ENCODE measurements around the gene DIAPH3. TPM values are rescaled to one million over a fixed set of nuclear protein-coding genes. Genes with fewer than 3 reads are reported as not detected.

The DIAPH3 gene
- total RNA-seq, 2 experiments from 2014 or later: 24.9 to 34.7 TPM

GRCh38 chr13:59873309-59873708 lies 290.4 kb downstream of the DIAPH3 start:
- Mint-ChIP-seq H3K36me3 (peaks cover 9% of the 10 kb centered on the region), H3K27ac (no peak overlapping the region), H3K4me3 (no peak overlapping the region), H3K9me3 (ENCODE audit: low read depth) (no peaks in the 10 kb centered on the region), H3K27me3 (no peaks in the 10 kb centered on the region), H3K4me1 (no peaks in the 10 kb centered on the region)
- ATAC-seq (no peak), DNase-seq (no peak)
- CTCF ChIA-PET: no interaction called here

GRCh38 chr13:59867867-59868266 lies 295.9 kb downstream of the DIAPH3 start:
- no peaks in the 10 kb centered on the region for H3K27me3 Mint-ChIP-seq
- CTCF ChIA-PET: no interaction called here

GRCh38 chr13:59865398-59865797 lies 298.3 kb downstream of the DIAPH3 start:
- Mint-ChIP-seq H3K4me1 (no peaks in the 10 kb centered on the region), H3K36me3 (peaks cover 3% of the 10 kb centered on the region), H3K27ac (no peak overlapping the region), H3K4me3 (no peak overlapping the region), H3K9me3 (ENCODE audit: low read depth) (no peaks in the 10 kb centered on the region), H3K27me3 (no peaks in the 10 kb centered on the region)
- CTCF ChIA-PET: no interaction called here
- DNase-seq: no peak
- no peak for ATAC-seq

More at GRCh38 chr13:59867867-59868266, 295.9 kb downstream of the DIAPH3 start:
- ATAC-seq (no peak), DNase-seq (no peak)
- H3K27ac Mint-ChIP-seq: no peak overlapping the region
- H3K4me1 Mint-ChIP-seq: no peaks in the 10 kb centered on the region
- no peaks in the 10 kb centered on the region for H3K9me3 Mint-ChIP-seq (ENCODE audit: low read depth)
- no peak overlapping the region for H3K4me3 Mint-ChIP-seq
- peaks cover 2% of the 10 kb centered on the region for H3K36me3 Mint-ChIP-seq

- Mint-ChIP-seq H3K9me3 (ENCODE audit: low read depth) (no peaks in the 10 kb centered on the region), H3K4me3 (no peak overlapping the region), H3K27ac (no peak overlapping the region), H3K36me3 (peaks cover 5% of the 10 kb centered on the region), H3K27me3 (no peaks in the 10 kb centered on the region), H3K4me1 (no peaks in the 10 kb centered on the region)
- ATAC-seq (no peak), DNase-seq (no peak)
- CTCF ChIA-PET: no interaction called here
Measured at GRCh38 chr13:59863621-59864020, 300.1 kb downstream of the DIAPH3 start.

- DNase-seq: no peak
- no peak for ATAC-seq
- Mint-ChIP-seq H3K4me1 (no peaks in the 10 kb centered on the region), H3K9me3 (ENCODE audit: low read depth) (no peaks in the 10 kb centered on the region), H3K36me3 (peaks cover 11% of the 10 kb centered on the region), H3K4me3 (no peak overlapping the region), H3K27ac (no peak overlapping the region), H3K27me3 (no peaks in the 10 kb centered on the region)
- CTCF ChIA-PET: no interaction called here
Measured at GRCh38 chr13:59861676-59862075, 302.1 kb downstream of the DIAPH3 start.

GRCh38 chr13:59856281-59856810 lies 307.4 kb downstream of the DIAPH3 start:
- Mint-ChIP-seq H3K36me3 (peaks cover 21% of the 10 kb centered on the region), H3K4me3 (no peak overlapping the region), H3K4me1 (no peaks in the 10 kb centered on the region), H3K9me3 (ENCODE audit: low read depth) (no peaks in the 10 kb centered on the region), H3K27me3 (no peaks in the 10 kb centered on the region), H3K27ac (no peak overlapping the region)
- no peak for DNase-seq
- ATAC-seq: no peak
- CTCF ChIA-PET: interaction anchor here (0.6 kb wide), 1 partner anchor 806 kb away, joined by 3 read pairs; no protein-coding TSS in a partner anchor

- Mint-ChIP-seq H3K4me1 (no peaks in the 10 kb centered on the region), H3K27me3 (no peaks in the 10 kb centered on the region), H3K9me3 (ENCODE audit: low read depth) (peaks cover 2% of the 10 kb centered on the region), H3K36me3 (peaks cover 4% of the 10 kb centered on the region), H3K27ac (no peak overlapping the region), H3K4me3 (no peak overlapping the region)
- DNase-seq (no peak), ATAC-seq (no peak)
- CTCF ChIA-PET: no interaction called here
Measured at GRCh38 chr13:59846845-59847620, 316.7 kb downstream of the DIAPH3 start.

GRCh38 chr13:59843040-59843439 lies 320.7 kb downstream of the DIAPH3 start:
- no peak for DNase-seq
- Mint-ChIP-seq H3K36me3 (no peaks in the 10 kb centered on the region), H3K9me3 (ENCODE audit: low read depth) (no peaks in the 10 kb centered on the region), H3K27ac (no peak overlapping the region), H3K27me3 (no peaks in the 10 kb centered on the region), H3K4me3 (no peak overlapping the region), H3K4me1 (no peaks in the 10 kb centered on the region)
- no peak for ATAC-seq
- CTCF ChIA-PET: no interaction called here

- CTCF ChIA-PET: no interaction called here
- no peaks in the 10 kb centered on the region for H3K9me3 Mint-ChIP-seq (ENCODE audit: low read depth)
- ATAC-seq: no peak
Measured at GRCh38 chr13:59842507-59842906, 321.2 kb downstream of the DIAPH3 start.

GRCh38 chr13:59839186-59839585 lies 324.5 kb downstream of the DIAPH3 start:
- Mint-ChIP-seq H3K9me3 (ENCODE audit: low read depth) (no peaks in the 10 kb centered on the region), H3K27ac (no peak overlapping the region), H3K36me3 (no peaks in the 10 kb centered on the region), H3K27me3 (no peaks in the 10 kb centered on the region), H3K4me3 (no peak overlapping the region), H3K4me1 (no peaks in the 10 kb centered on the region)
- ATAC-seq (no peak), DNase-seq (no peak)
- CTCF ChIA-PET: no interaction called here

More at GRCh38 chr13:59842507-59842906, 321.2 kb downstream of the DIAPH3 start:
- Mint-ChIP-seq H3K27ac (no peak overlapping the region), H3K36me3 (no peaks in the 10 kb centered on the region), H3K4me1 (no peaks in the 10 kb centered on the region), H3K27me3 (no peaks in the 10 kb centered on the region), H3K4me3 (no peak overlapping the region)
- DNase-seq: no peak

GRCh38 chr13:59837101-59837500 lies 326.6 kb downstream of the DIAPH3 start:
- ATAC-seq: no peak
- H3K4me3 Mint-ChIP-seq: no peak overlapping the region

GRCh38 chr13:59835569-59835968 lies 328.2 kb downstream of the DIAPH3 start:
- Mint-ChIP-seq H3K27me3 (no peaks in the 10 kb centered on the region), H3K4me1 (no peaks in the 10 kb centered on the region), H3K27ac (no peak overlapping the region), H3K9me3 (ENCODE audit: low read depth) (no peaks in the 10 kb centered on the region), H3K4me3 (no peak overlapping the region), H3K36me3 (no peaks in the 10 kb centered on the region)
- ATAC-seq (no peak), DNase-seq (no peak)
- CTCF ChIA-PET: no interaction called here

More at GRCh38 chr13:59837101-59837500, 326.6 kb downstream of the DIAPH3 start:
- H3K36me3 Mint-ChIP-seq: no peaks in the 10 kb centered on the region
- H3K27me3 Mint-ChIP-seq: no peaks in the 10 kb centered on the region
- CTCF ChIA-PET: no interaction called here
- no peaks in the 10 kb centered on the region for H3K4me1 Mint-ChIP-seq
- DNase-seq: no peak
- H3K27ac Mint-ChIP-seq: no peak overlapping the region
- H3K9me3 Mint-ChIP-seq (ENCODE audit: low read depth): no peaks in the 10 kb centered on the region

GRCh38 chr13:59834801-59835200 lies 328.9 kb downstream of the DIAPH3 start:
- CTCF ChIA-PET: no interaction called here
- no peak overlapping the region for H3K4me3 Mint-ChIP-seq

GRCh38 chr13:59829690-59830089 lies 334.0 kb downstream of the DIAPH3 start:
- DNase-seq: no peak
- no peak overlapping the region for H3K4me3 Mint-ChIP-seq
- H3K27ac Mint-ChIP-seq: no peak overlapping the region
- peaks cover 1% of the 10 kb centered on the region for H3K36me3 Mint-ChIP-seq
- H3K9me3 Mint-ChIP-seq (ENCODE audit: low read depth): no peaks in the 10 kb centered on the region
- no peaks in the 10 kb centered on the region for H3K27me3 Mint-ChIP-seq
- no peaks in the 10 kb centered on the region for H3K4me1 Mint-ChIP-seq
- CTCF ChIA-PET: no interaction called here
- no peak for ATAC-seq

More at GRCh38 chr13:59834801-59835200, 328.9 kb downstream of the DIAPH3 start:
- ATAC-seq: no peak
- Mint-ChIP-seq H3K36me3 (no peaks in the 10 kb centered on the region), H3K27me3 (no peaks in the 10 kb centered on the region), H3K4me1 (no peaks in the 10 kb centered on the region), H3K27ac (no peak overlapping the region), H3K9me3 (ENCODE audit: low read depth) (no peaks in the 10 kb centered on the region)
- DNase-seq: no peak
